GM19023 (cell line): ENCODE results near the gene LCNL1.
"Not testable (repeated sequence)": the region's sequence is repeated elsewhere in the genome, so short reads cannot be mapped to it uniquely, and the experiment has no call there.

Source experiments
- ATAC-seq: cut with Tn5 transposase; IDR thresholded peaks from one replicate; pipeline ENCODE4 v1.9.1; 2021; ENCODE audit warnings: mild to moderate bottlenecking, moderate library complexity; ENCODE audit not compliant: unreplicated experiment

The LCNL1 gene

DNA sequence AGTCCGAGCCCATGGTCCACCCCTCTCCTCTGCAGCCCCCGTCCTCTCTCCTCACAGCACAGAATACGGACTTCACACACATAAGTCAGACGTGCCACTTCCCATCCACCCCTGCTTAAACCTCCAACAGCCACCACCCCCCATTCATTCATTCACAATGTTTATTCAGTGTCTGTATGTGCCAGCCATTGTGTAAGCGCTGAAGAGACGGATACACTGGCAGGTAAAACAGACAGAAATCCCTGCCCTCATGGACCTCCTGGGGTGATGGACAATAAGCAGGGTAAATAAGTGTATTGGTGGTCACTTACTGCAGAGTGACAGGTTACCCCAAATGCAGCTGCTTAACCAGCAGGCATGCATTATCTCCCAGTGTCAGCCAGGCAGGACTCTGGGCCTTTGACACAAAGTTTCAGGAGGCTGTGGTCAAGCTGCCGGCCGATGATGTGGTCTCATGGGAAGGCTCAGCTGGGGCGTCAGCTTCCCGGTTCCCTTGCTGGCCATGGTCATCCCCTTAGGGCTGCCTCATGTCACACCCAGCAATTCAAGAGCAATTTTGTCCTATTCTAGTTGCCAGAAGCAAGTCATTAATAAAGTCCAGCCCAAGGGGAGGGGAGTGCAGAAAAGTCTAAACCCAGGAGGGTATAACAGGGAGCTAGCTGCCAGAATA, 7.6 kb downstream of the LCNL1 start:
- no peak for ATAC-seq

- peak; percentile 80 for ATAC-seq
Observed at GRCh38 chr9:136991993-136992818, 9.4 kb downstream of the LCNL1 start, which contains the start of gene PAXX. PAXX (plus strand) TSS chr9:136992422; CDS start chr9:136992444, 22 bp downstream.

- no peak for ATAC-seq
Observed at GRCh38 chr9:136992819-136993369, 10.1 kb downstream of the LCNL1 start.

DNA sequence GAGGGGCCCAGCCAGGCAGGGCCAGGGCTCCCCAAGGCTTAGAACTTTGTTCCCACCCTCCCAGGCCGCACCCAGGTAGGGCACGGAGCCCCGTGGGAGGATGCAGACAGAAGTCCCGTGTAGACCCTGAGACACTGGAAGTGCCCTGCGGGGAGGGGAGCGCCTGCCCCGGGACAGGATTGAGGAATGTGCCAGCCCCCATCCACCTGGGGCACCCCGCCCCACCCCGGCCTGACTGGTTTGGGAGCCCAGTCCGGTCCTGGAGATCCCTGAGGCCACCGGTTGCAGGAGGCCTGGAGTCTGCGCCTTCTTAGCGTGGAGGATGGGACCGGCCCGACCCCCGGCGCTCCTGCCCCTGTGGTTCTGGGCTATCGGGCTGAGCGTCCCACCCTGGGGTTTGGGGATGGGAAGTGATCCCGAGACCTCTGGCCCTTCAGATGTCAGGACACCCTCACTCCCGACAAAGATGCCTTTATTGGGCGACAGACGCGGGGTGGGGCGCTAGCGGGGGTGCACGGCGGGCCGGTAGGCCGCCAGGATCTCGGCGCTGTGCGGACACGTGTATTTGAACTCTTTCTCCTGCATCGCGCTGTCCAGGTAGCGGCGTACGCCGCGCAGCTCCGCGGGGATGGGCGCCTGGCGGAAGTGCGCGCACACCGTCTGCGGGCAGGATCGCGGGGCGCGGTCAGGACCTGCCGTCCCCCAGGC, 11.5 kb downstream of the LCNL1 start:
- ATAC-seq, result no peak

- ATAC-seq, result no peak
Observed at GRCh38 chr9:136994888-136995230, 12.1 kb downstream of the LCNL1 start.

- ATAC-seq, result no peak
Observed at GRCh38 chr9:136995362-136995761, 12.6 kb downstream of the LCNL1 start.

DNA sequence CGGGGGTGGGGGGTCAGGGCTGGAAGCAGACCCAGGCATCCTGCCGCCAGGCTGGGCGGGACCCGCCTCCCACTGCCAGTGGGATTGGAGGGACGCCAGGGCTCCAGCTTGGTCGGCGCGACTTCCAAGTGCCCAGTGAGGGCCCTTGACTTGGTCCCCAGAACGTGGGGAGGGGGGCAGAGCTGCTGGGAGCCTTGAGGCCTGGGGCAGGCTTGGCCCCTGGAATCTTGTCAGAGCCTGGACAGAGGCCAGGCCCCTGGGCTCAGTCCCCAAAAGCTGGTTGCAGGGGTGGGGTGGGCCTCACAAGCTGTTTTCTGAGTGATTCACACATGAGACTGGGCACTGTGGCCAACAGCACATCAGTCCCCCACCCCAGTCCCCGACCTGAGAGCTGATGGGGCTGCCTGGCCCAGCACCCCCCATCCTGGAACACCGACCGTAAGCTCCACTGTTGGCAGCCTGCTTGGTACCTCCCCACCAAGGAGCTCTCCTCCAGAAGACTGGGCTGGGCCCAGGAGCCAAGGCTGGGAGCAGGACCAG, 13.0 kb downstream of the LCNL1 start:
- ATAC-seq, result no peak

DNA sequence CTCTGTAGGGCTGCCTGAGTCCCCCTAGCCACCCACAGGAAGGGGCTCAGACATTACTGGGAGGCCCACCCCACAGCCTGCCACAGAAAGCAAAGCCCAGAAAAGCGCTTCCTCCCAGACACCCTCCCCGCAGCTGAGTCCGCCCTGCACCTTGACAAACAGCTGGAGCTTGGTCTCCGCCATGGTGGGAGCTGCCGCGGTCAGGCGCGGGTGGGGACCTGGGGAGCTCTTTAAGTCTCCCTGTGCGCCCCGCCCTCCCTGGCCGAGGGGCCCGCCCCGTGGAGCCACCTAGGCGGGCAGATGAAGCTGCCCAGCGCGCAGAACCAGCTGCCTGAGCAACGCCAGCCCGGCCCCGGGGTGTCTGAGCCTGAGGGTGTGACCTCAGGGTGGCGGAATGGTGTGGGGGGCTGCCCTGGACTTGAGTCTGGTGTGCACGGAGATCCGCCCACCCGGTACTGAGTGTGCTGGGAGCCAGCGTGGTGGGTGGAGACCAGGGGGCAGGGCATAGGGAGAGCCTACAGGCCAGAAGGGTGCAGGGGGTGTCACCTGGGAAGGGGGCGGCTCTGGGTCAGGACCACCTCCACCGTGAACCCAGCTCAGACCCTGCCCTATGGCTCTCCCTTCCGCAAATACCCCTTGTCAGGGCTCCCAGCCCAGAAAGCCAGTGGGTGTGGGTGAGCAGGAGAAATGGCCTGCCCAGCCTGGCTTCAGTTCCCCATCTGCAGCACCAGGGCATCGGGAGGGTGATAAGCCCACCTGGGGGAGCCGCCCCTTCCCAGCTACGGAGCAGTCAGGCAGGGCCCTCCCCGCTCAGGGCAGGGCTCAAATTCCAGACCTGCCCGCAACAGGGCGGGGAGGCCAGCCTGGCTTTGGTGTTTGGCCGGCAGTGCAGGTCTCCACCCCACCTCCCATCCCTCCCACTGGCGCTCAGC, 13.8 kb downstream of the LCNL1 start, which contains the start of gene CLIC3:
Gene CLIC3, minus strand, starts transcription at position 208 of the 932 bp plus-strand sequence. Its CDS starts 25 bp downstream, at position 183.
- no peak for ATAC-seq

- no peak for ATAC-seq
Observed at GRCh38 chr9:136997371-136997770, 14.6 kb downstream of the LCNL1 start.

DNA sequence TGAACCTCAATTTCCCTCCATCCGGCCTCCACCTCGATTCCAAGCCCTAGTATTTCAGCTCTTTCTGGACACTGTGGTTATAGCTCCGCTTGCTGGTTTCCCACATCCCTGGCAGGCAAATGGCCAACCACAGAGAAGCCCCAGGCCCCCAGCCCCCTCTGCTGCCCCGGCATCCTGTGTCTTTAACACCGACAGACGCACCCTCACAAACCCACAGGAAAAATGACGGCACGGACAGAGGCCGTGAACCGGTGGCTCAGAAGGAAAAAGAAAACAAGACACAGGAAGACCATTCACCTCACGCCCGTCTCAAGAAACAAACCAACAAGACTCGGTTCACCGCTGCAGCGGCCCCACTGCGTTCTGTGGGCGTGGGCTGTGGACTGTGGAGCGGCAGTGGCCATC, 15.0 kb downstream of the LCNL1 start:
- ATAC-seq, result no peak

DNA sequence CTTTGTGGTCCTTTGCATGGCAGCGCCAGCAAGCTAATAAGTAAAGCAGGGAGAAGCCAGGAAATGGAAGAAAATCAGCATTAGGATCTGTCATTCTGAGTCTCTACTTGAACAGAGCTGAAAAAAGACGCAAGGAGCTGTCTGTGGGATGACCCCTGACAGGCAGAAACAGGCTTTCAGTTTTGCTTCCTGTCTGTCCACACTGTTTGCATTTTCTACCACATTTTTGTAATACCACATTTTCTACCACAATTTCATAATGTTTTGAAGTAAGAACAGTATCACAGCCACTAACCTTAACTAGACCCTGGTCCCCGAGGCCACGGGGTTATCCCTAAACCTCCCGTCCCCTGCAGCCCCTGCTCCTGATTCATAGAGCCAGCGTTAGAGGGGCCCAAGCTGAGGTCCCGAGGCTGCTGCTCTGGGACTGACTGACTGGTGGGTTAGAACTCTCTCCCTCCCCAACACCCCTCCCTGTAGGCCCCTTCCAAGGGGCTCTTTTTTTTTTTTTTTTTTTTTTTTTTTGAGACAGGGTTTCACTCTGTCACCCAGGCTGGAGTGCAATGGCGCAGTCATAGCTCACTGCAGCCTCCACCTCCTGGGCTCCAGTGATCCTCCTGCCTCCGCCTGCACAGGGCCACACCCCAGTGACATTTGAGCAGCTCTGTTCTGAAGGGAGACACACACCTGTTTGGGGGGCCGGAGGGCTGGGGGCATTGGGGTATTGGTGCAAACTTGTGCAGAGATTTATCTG, 17.6 kb downstream of the LCNL1 start:
- ATAC-seq, result peak; percentile 62

- ATAC-seq, result no peak
Observed at GRCh38 chr9:137001857-137002645, 19.3 kb downstream of the LCNL1 start.

DNA sequence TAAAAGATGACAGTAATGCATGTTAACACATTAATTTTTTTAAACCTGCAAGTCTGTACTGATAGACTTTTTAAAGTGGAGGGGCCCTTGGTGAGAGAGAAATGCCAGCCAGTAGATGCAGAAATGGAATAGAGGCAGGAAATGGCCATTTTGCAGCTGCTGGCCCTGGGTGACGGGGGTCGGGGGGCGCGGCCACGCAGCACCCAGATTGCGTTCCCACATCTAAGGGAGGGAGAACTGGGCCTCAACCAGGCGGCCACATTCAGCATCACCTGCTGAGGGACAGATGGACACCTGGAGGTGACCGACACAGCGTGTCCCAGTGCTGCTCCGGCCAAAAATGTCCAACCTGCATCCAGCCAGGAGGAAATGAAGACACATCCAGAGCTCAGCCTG, 19.9 kb downstream of the LCNL1 start:
- ATAC-seq, result no peak

DNA sequence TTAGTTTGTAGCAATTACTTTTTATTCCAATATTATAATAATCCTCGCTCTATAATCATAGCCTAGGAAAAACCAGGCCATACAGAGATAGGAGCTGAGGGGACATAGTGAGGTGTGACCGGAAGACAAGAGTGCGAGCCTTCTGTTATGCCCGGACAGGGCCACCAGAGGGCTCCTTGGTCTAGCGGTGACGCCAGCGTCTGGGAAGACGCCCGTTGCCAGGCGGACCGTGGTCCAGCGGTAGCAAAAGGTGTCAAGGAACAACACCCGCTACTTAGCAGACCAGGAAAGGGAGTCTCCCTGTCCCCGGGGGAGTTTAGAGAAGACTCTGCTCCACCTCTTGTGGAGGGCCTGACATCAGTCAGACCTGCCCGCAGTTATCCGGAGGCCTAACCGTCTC, 21.5 kb downstream of the LCNL1 start:
- ATAC-seq, result not testable (repeated sequence)

- ATAC-seq, result no peak
Observed at GRCh38 chr9:137006116-137007003, 23.6 kb downstream of the LCNL1 start.

DNA sequence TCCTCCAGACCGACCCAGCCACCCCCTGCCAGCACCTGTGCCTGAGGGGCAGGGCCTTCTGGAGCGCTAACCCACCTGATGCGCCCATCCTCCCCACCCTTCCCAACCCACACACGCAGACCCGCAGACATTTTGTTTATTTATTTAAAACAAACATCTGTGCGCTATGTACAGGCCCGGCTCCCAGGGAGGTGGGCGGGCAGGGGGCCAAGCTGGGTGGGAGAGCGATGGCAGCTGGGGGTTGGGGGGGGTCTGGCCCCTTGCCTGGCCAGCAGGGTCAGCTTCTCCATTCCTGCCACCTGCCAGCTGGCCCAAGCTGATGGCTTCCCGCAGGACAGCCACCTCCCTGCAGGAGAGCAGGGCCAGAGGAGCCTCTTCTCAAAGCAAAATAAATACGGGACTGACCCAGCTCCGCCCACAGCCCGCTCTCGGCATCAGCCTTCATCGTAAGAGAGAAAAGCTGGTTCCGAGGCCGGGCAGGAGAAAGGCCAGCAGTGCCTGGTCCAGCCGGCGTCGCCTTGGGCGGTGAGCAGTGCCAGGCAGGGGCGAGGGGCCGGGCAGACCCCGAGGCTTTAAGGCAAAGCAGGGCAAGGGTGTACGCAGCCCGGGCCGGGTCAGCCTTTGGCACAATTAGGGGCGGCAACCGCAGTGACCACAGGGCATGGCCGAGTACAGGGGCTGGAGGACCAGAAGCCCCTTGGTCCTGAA, 24.5 kb downstream of the LCNL1 start:
- no peak for ATAC-seq

- no peak for ATAC-seq
Observed at GRCh38 chr9:137007816-137008270, 25.1 kb downstream of the LCNL1 start.
